ENCODE results near the gene ADCY3.

ADCY3 gene

DNA sequence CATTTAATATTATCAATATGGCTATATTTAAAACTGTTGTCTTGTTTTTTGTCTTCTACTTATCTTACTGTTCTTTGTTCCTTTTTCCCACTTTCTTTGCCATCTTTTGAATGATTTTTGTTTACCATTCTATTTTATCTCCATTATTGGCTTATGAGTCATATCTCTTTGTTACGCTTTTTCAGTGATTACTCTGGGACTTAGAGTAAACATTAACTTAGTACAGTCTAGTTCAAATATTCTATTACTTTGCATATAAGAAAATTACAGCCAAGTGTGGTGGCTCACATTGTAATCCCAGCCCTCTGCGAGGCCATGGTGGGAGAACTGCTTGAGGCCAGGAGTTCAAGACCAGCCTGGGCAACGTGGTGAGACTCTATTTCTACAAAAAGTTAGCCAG, 26.1 kb downstream of the ADCY3 start:
- ATAC-seq, result no peak
- TF ChIP-seq ZNF70 (CRISPR knock-in tag; IDR thresholded peaks at IDR 0.05), result no peak
- TF ChIP-seq ZNF8 (CRISPR knock-in tag; IDR thresholded peaks at IDR 0.05), result no peak
- no peak for TF ChIP-seq PPARA (CRISPR knock-in tag; IDR thresholded peaks at IDR 0.05; ENCODE audit: borderline replicate concordance)
- TF ChIP-seq, protein P1, sequence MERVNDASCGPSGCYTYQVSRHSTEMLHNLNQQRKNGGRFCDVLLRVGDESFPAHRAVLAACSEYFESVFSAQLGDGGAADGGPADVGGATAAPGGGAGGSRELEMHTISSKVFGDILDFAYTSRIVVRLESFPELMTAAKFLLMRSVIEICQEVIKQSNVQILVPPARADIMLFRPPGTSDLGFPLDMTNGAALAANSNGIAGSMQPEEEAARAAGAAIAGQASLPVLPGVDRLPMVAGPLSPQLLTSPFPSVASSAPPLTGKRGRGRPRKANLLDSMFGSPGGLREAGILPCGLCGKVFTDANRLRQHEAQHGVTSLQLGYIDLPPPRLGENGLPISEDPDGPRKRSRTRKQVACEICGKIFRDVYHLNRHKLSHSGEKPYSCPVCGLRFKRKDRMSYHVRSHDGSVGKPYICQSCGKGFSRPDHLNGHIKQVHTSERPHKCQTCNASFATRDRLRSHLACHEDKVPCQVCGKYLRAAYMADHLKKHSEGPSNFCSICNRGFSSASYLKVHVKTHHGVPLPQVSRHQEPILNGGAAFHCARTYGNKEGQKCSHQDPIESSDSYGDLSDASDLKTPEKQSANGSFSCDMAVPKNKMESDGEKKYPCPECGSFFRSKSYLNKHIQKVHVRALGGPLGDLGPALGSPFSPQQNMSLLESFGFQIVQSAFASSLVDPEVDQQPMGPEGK (CRISPR knock-in tag; IDR thresholded peaks at IDR 0.05; ENCODE audit: borderline replicate concordance), result no peak

DNA sequence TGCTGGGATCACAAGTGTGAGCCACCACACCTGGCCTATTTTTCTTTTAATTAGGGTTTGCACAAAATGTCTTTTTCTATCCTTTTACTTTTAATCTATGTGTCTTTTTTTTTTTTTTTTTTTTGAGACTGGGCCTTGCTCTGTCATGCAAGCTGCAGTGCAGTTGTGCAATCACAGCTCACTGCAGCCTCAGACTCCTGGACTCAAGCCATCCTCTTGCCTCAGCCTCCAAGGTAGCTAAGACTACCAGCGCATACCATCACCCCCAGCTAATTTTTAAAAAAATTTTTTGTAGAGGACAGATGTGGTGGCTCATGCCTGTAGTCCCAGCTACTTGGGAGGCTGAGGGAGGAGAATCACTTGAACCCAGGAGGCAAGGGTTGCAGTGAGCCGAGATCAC, 27.1 kb downstream of the ADCY3 start:
- TF ChIP-seq SNAI2 (CRISPR knock-in tag; IDR thresholded peaks at IDR 0.05), result no peak
- TF ChIP-seq ESRRG (CRISPR knock-in tag; IDR thresholded peaks at IDR 0.05), result no peak
- TF ChIP-seq OSR1 (CRISPR knock-in tag; IDR thresholded peaks at IDR 0.05), result no peak
- no peak for TF ChIP-seq RARB (CRISPR knock-in tag; IDR thresholded peaks at IDR 0.05)
- no peak for TF ChIP-seq CSDC2 (CRISPR knock-in tag; IDR thresholded peaks at IDR 0.05)
- TF ChIP-seq, protein P2, sequence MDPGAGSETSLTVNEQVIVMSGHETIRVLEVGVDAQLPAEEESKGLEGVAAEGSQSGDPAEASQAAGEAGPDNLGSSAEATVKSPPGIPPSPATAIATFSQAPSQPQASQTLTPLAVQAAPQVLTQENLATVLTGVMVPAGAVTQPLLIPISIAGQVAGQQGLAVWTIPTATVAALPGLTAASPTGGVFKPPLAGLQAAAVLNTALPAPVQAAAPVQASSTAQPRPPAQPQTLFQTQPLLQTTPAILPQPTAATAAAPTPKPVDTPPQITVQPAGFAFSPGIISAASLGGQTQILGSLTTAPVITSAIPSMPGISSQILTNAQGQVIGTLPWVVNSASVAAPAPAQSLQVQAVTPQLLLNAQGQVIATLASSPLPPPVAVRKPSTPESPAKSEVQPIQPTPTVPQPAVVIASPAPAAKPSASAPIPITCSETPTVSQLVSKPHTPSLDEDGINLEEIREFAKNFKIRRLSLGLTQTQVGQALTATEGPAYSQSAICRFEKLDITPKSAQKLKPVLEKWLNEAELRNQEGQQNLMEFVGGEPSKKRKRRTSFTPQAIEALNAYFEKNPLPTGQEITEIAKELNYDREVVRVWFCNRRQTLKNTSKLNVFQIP (CRISPR knock-in tag; IDR thresholded peaks at IDR 0.05; ENCODE audit: borderline replicate concordance, low read depth), result no peak
- TF ChIP-seq ARNTL (CRISPR knock-in tag; IDR thresholded peaks at IDR 0.05; ENCODE audit: borderline replicate concordance, low read depth), result no peak
- no peak for TF ChIP-seq ZNF70 (CRISPR knock-in tag; IDR thresholded peaks at IDR 0.05)
- TF ChIP-seq, protein P3, sequence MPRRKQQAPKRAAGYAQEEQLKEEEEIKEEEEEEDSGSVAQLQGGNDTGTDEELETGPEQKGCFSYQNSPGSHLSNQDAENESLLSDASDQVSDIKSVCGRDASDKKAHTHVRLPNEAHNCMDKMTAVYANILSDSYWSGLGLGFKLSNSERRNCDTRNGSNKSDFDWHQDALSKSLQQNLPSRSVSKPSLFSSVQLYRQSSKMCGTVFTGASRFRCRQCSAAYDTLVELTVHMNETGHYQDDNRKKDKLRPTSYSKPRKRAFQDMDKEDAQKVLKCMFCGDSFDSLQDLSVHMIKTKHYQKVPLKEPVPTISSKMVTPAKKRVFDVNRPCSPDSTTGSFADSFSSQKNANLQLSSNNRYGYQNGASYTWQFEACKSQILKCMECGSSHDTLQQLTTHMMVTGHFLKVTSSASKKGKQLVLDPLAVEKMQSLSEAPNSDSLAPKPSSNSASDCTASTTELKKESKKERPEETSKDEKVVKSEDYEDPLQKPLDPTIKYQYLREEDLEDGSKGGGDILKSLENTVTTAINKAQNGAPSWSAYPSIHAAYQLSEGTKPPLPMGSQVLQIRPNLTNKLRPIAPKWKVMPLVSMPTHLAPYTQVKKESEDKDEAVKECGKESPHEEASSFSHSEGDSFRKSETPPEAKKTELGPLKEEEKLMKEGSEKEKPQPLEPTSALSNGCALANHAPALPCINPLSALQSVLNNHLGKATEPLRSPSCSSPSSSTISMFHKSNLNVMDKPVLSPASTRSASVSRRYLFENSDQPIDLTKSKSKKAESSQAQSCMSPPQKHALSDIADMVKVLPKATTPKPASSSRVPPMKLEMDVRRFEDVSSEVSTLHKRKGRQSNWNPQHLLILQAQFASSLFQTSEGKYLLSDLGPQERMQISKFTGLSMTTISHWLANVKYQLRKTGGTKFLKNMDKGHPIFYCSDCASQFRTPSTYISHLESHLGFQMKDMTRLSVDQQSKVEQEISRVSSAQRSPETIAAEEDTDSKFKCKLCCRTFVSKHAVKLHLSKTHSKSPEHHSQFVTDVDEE (CRISPR knock-in tag; IDR thresholded peaks at IDR 0.05), result no peak
- no peak for ATAC-seq

DNA sequence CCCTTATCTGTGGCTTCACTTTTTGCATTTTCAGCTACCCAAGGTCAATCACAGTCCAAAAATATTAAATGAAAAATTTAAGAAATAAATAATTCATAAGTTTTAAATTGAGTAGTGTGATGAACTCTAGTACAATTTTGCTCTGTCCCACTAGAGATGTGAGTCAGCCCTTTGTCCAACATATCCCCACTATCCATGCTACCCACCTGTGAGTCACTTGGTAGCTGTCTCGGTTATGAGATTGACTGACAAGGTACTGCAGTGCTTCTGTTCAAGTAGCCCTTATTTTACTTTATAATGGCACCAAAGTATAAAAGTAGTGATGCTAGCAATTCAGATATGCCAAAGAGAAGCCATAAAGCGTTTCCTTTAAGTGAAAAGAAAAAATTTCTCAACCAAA, 28.8 kb downstream of the ADCY3 start:
- TF ChIP-seq, protein P3 (CRISPR knock-in tag; IDR thresholded peaks at IDR 0.05), result no peak
- TF ChIP-seq ZNF8 (CRISPR knock-in tag; IDR thresholded peaks at IDR 0.05) (no peak), ZNF70 (CRISPR knock-in tag; IDR thresholded peaks at IDR 0.05) (no peak), ZC3H10 (CRISPR knock-in tag; IDR thresholded peaks at IDR 0.05) (no peak), BACH2 (CRISPR knock-in tag; IDR thresholded peaks at IDR 0.05; ENCODE audit: borderline replicate concordance) (no peak), ZFP30 (CRISPR knock-in tag; IDR thresholded peaks at IDR 0.05) (no peak), ISL1 (CRISPR knock-in tag; IDR thresholded peaks at IDR 0.05) (no peak), GLIS3 (CRISPR knock-in tag; IDR thresholded peaks at IDR 0.05) (no peak), ZFP3 (CRISPR knock-in tag; IDR thresholded peaks at IDR 0.05) (no peak), ARNTL (CRISPR knock-in tag; IDR thresholded peaks at IDR 0.05; ENCODE audit: borderline replicate concordance, low read depth) (no peak), ESRRG (CRISPR knock-in tag; IDR thresholded peaks at IDR 0.05) (no peak), TCF4 (CRISPR knock-in tag; IDR thresholded peaks at IDR 0.05; ENCODE audit: borderline replicate concordance) (no peak), CSDC2 (CRISPR knock-in tag; IDR thresholded peaks at IDR 0.05) (no peak), PPARA (CRISPR knock-in tag; IDR thresholded peaks at IDR 0.05; ENCODE audit: borderline replicate concordance) (no peak)
- ATAC-seq, result no peak

DNA sequence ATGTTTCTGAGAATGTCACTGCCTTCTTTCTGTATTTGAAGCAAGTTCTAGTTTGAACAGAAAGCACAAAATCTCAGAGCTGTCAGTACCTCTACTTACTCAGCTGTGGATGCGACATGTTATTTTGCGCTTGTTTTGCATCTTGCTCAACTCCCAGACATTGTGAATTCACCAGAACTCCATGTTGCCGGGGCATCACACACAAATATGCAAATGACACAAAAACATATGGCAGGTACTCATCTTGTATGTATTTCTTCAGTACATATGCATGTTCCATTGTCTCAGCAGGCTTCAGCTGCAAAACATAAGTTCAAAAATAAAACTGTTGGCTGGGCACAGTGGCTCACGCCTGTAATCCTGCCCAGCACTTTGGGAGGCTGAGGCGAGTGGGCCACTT, 30.8 kb downstream of the ADCY3 start:
- no peak for ATAC-seq
- TF ChIP-seq ZFP30 (CRISPR knock-in tag; IDR thresholded peaks at IDR 0.05) (no peak), RARB (CRISPR knock-in tag; IDR thresholded peaks at IDR 0.05) (no peak), SNAI2 (CRISPR knock-in tag; IDR thresholded peaks at IDR 0.05) (no peak), ZNF8 (CRISPR knock-in tag; IDR thresholded peaks at IDR 0.05) (no peak), ZC3H10 (CRISPR knock-in tag; IDR thresholded peaks at IDR 0.05) (no peak), ARNTL (CRISPR knock-in tag; IDR thresholded peaks at IDR 0.05; ENCODE audit: borderline replicate concordance, low read depth) (no peak), ISL1 (CRISPR knock-in tag; IDR thresholded peaks at IDR 0.05) (no peak), TCF4 (CRISPR knock-in tag; IDR thresholded peaks at IDR 0.05; ENCODE audit: borderline replicate concordance) (no peak)
- TF ChIP-seq, protein P3 (CRISPR knock-in tag; IDR thresholded peaks at IDR 0.05), result no peak
- TF ChIP-seq, protein P2 (CRISPR knock-in tag; IDR thresholded peaks at IDR 0.05; ENCODE audit: borderline replicate concordance, low read depth), result no peak

Measured in SK-N-SH treated with all-trans-retinoic acid at 6 μM for 48 hours (cell line).